NCI-H1105 treated with DMSO at 0.1 percent for 48 hours (cell line): ENCODE results near the gene OSBPL10.
A peak's percentile ranks its signal among the peaks of the same experiment; 100 is the strongest.

ENCODE experiments used
- DNase-seq: peaks from one replicate; lab custom pipeline; 2025; lab: John Stamatoyannopoulos, UW

Gene OSBPL10

DNA sequence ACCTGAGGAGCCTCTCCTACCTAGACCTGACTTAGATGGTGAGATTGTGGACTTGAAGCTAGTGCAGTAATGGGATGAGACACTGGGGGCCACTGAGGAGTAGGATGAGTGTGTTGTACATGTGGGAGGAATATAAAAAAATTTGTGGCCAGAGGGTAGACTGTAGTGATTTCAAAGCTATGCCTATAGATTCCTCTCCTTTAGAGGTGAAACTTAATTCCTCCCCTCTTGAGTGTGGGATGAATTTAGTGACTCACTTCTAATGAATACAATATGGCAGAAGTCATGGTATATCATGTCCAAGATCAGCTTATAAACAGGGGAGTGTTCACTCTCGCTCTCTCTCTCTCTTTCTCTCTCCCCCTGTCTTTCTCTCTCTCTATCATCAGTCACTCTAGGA, 7.2 kb upstream of the OSBPL10 start:
- no peak for DNase-seq

DNA sequence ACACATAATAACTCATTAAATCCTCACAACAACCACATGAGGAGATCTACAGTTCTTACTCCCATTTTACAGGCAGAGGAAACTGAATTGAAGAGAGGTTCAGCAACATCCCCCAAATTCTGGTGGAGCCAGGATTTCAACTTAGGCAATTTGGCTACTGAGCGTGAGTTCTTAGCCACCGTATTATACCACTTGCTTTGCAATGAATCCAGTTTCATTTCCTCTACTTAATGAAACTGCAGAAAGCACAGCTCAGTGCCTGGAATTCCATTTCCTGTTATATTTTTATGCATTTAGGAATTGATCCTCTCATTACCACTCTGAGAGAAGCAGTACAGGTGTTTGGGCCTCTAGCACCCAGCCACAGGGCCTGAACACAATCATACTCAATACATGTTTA, 4.8 kb upstream of the OSBPL10 start:
- no peak for DNase-seq

DNA sequence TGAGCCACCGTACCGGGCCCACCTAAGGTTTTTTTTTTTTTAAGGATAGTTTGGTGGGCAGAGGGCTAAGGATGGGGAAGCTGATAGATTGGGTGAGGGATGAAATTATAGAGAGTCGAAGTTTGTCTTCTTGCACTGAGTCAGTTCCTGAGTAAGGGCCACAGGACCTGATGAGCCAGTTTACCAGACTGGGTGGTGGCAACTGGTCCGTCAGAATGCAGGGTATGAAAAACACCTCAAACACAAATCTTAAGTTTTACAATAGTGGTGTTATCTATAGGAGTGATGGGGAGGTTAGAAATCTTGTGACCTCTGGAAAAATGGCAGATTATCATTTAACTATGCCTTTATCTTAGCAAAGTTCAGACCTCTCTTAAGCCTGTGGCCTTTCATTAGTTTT, 3.3 kb upstream of the OSBPL10 start:
- no peak for DNase-seq

DNA sequence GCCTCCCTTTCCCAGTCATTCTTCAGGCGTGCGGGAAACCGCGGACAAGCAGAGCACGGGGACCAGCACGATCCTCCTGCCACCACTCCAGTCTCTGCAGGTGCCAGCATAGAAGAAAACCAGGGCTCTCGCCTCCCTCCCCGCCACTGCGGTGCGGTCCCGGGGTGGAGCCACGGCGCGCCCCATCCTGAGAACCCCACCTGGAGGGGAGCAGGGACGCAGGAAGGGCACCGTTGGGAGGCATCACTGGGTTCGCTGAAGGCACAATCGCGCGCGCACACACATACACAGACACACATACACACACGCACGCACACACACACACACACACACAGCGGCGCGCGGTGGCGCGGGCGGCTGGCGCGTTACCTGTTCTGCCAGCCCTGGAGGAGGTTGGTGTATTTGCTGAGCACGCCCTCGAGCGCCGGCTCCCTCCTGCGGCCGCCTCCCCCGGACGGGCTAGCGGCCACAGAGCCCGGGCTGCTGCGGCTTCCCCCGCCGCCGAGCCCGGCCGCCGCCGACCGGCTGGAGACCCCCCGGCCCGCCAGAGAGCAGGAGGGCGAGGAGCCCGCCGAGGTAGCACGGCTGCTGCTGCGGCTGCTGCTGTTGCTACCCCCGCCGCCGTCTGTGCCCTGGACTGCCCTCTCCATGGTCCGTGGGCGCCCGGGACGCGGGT, 394 bp downstream of the OSBPL10 start:
- peak; percentile 42 for DNase-seq

DNA sequence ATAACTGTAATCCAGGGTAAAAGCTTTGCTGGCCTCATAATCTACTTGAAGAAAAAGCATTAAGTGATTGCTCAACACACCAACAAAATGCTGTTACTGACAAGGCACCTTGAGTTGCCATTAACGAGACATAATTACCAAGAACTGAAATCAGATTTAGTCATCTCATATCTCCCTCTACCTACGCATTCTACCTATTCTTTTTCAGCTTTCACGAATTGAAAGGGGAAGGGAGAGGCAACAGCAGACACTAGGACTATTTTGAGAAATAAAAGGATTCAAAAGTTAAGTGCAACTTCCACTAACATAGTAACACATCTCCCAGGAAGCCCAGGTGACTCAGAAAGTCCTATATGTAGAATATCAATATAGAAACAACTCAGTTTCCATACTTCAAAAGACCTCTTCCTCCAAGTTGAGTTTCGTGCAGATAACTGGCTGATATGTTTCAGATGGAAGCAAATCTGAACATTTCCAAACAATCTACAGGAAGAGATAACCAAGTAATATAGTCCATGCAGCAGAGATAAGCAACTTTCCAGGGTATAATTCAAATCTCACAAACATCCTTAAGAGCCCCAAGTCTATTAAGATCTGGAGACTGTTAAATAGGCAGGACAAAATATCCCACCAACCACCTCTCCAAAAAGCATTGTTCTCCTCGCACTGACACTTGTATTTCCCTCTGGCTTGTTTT, 1.9 kb downstream of the OSBPL10 start:
- DNase-seq = no peak

DNA sequence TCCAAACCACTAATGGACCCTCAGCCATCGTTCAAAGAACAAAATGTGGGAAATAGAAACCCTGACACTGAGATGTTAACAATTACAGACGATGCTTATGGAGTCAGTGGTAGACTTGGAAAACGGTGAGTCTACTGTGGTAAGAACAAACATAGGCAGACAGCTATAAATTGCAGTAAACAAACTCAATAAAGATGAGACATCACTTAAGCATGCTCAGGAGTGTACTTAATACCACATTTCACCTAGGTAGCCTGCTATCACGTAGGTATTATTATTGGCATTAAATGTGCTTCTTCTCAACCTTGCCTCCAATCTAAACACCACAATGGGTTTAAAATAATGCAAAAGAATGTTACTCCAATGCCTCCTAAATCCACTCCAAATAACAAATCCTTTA, 2.5 kb downstream of the OSBPL10 start:
- DNase-seq = no peak

DNA sequence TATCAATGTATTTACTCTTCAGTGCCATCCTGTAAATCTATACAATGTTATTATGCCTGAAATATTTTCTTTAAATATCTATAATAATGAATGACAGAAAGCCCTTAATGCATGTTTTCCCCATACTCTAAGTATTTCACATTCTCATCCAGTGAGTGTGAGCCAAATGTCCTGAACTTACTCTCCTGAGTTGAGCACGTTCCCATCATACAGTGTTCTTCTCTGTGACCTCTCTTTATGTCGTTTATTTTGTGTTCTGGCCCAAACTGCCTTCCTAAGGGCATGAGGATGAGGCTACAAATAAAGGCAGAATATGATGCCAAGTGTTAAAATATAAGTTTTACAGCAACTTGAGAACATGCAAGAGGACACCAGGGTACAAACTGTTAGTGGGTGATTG, 3.3 kb downstream of the OSBPL10 start:
- DNase-seq = no peak

DNA sequence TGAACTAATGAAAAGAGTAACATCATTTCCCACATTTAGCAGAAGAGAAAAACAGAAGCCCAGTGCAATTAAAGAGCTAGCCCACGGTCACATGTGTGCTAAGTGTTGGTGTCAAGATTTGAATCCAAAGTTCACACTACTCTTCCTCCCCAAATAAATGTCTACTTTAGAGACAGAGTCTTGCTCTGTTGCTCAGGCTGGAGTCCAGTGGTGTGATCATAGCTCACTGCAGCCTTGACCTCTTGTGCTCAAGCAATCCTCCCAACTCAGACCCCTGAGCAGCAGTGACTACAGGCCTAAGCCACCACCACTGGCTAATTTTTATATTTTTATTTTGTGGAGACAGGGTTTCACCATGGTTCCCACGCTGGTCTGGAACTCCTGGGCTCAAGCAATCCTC, 4.8 kb downstream of the OSBPL10 start:
- DNase-seq = no peak

DNA sequence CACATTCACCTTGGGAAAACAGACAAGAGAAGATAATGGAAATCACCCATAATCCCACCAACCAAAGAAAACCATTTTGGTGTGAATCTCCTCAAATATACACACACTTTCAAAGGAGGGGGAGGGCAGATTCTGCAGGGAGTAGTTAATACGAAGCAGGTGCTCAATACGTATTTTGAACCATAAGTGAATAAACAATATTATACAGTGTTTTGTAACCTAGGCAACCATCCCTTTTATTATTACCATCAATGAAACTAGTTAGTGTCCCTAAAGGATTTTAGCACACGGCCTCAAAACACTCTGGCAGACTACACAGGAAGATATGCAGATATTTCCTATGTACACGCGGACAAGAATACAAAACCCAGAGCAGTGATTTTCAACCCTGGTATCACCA, 6.1 kb downstream of the OSBPL10 start:
- DNase-seq = no peak

DNA sequence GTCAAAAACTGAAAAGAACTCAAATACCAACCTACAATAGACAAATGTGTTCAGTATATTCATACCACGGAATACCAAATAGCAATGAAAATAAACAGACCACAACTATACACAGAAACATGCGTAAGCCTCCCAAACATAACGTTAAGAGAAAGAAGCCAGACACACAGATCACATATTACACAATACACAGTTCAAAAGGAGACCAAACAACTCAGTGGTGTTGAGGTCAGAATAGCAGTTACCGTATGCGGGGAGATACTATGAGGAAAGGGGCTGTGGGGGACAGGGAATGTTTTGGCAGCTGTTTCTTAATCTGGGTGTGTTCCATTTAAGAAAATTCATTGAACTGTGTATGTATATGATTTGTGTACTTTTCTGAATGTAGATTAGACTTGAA, 6.6 kb downstream of the OSBPL10 start:
- DNase-seq = no peak

DNA sequence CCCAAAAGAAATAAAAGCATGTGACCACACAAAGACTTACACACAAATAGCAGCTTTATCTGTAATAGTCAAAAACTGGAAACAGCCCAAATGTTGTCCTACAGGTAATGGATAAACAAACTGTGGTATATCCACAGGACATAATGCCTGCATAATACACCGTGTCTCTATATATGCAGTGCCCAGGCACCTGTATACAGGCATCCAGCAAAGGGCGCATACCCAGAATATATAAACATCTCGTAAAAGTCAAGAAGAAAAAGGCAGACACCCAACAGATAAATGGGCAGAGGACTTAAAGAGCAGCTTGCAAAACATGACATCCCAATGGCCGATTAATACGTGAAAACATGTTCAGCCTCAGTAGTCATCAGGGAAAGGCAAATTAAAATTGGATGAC, 7.2 kb downstream of the OSBPL10 start:
- no peak for DNase-seq

DNA sequence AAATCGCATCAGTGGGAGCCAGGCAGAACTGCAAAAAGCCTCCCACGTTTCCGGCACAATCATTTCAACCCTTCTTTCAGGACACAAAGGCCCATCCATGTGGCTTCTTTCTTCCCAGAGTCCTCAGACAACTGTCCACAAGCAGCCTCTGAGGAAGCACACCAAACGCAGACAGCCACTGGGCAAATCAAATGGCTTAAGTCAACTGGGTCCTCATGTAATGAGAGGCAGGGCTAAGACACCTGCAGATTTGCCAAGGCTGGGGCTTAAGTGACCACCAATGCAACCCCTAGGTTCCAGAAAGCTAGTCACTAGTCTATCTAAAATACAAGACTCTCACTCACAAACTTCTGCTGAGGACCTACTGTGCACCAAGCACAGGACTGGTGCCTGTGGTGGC, 8.0 kb downstream of the OSBPL10 start:
- no peak for DNase-seq

DNA sequence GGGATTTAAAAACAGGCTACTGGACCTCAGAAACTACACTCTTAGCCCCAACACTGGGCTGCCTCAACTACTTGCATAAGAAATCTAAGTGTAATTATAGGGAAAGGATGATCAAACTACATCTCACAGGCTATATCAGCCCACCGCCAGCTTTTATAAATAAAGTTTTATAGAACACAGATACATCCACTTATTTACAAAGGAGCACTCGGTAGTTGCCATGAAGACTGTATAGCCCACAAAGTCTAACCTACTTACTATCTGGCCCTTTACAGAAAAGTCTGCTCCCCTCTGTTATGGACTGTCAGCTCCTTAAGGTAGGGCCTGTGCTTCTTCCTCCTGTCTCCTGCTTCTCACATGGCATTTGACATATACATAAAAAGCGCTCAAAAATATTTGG, 9.5 kb downstream of the OSBPL10 start:
- DNase-seq = no peak

DNA sequence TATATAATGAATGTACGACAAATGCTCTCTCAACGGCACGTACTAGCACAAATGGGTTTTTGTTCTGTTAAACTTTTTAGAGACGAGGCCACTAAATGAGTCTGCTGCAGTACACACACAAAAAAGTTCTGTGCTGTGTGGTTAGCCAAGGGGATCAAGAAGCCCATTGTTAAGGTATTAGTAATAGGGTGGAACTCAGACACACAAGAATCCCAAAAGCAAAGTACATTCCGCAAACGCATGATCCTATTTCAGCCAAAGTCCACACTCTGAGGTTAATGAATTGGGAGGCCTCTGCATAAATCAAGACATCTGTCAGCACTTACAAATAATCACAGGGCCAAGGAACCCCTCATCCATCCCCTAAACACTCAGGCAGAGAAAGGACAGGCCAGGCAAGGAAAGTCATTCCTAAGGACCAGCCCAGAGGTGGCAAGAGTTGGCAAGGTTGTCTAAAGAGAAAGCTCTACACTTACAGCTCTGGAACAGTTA, 12.1 kb downstream of the OSBPL10 start:
- no peak for DNase-seq

DNA sequence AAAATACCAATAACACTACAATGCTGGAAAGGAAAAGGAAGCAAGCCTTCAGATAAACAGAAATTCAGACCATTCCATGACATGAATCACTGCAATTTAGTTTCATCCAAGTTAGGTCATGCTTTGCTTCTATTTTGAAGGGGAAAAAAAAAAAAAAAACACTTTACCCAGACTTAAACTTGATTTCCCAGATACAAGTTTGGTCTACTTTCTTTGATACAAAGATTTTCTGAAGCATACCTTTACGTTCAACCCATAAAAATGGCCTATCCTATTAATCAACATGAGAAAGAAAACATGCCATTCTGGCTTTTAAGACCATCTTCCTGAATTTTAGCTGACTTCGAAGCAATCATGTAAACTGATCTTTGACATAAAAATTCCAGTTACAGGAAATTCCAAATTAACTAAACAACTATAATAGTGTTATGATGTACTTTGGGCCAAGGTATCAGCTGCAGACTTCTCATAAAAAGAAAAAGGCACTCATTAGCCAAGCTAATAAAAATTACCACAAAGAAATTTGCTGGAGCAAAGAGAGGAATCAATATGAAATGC, 12.6 kb downstream of the OSBPL10 start:
- no peak for DNase-seq

DNA sequence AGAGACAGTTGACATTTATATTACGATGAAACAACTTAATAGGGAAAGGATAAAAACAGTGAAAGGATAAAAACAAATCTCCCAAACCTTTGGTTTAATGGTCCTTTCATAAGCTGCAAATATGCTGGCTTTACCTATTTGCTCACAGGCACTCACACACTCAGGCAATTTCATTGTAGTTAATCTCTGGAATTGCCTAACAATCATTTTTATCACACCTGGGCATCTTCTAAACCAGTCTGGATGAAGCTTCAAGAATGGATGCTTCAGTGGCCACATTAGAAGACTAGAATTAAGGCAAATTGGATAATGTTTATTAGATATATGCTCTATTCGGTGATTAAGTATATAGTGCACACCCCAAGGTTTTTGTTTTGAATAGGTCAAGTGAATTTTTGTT, 13.5 kb downstream of the OSBPL10 start:
- no peak for DNase-seq

DNA sequence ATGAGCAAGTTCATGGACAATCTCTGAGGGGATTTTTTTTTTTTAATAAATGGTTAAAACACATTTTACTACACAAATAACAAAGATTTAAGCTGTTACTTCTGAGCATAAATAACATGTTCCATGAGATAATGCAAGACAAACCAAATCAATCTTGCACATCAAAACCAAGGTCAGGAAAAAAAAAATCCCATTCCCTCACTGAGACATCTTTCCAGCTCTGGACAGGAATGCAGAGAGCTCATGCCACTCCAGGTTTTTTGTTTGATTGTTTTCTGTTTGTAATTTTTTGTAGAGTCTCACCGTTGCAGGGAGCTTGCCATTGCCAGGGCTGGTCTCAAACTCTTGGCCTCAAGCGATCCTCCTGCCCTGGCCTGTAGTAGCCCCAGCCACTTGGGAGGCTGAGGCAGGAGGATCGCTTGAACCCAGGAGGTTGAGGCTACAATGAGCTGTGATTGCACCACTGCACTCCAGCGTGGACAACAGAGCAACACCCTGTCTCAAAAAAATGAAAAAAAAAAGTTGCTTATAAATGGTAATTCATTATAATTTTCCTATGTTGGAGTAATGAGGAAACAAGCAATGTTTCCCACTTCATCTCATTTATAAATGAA, 14.0 kb downstream of the OSBPL10 start:
- DNase-seq = no peak

DNA sequence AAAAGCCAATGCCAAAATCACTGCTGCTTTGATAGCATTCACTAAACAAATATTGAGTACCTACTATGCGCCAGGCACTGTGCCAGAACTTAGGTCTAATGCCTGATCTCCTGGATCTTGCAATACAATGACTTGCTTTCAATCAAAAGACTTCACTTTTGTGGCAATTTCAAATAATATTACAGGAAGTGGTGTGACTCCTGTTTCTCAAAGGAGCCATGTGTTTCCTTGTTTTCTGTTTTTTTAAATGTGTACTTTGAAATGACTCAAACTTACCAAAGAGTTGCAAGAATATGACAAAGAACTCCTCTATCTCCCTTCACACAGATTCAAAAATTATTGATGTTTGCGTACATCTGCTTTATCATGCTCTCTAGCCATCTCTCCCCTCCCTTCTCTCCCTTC, 18.3 kb downstream of the OSBPL10 start:
- no peak for DNase-seq

DNA sequence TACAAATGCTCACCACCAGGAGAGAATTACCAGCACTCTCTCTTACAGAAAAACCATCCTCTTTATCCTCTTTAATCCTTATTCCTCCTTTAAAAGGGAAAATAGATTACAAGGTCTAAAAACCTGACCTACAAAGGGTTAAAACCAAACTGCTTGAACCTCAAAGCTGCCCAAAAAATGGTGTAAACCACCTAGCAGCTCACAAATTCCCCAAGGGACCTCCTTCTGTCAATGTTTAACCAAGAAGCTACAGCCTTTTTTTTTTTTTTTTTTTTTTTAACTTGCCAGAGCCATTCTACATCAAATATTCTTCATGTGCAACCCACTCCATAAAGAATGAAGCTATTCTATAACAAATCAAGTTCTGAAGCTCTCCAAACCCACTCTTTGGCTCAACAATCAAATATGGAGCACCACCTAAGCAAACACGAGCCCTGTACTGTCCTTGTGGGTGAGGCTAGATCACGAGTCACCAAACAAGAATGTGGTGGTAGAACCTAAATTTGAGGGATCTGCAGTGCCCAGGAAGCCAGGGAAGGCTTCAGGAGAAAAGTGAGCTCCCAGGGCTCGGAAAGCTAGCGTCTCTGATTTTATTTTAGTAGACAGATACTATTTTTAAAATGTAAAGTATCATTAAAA, 20.1 kb downstream of the OSBPL10 start:
- no peak for DNase-seq

DNA sequence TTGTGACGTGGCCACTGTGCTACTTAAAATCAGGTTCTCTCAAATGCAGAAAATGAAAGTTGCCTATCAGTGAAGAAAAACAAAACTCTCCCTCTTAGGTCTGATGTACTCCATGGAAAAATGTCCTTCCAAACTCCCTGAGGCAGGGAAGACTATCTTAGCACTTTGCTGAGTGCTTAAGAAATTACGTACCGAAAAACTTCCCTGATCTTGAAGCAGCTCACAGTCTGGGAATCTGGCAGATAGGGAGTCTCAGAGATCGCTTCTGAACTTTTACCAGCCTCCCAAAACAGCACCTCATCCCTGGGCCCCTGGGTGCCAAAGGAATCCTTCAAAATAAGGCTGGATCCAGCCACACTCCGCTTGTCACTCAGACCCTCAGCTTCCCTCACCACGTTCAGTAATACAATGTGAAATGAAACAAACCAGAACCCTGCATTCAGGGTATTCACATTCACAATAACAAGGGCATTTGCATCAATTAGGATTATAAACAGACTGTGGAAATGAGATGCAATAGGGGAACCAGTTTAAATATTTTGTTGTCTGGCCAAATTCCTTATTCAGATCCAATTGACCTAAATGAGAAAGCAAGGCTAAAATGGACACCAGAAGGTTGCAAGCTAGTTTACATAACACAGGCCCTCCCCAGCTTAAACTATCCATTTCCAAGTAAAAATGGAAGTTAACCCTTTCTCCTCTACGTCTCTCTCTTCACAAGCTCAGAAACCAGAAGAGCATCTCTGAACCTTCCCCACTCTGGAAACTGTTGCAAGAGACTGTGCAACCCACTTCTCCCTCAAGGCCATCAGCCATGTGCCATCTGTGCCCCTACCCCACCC, 20.9 kb downstream of the OSBPL10 start:
- DNase-seq = no peak

DNA sequence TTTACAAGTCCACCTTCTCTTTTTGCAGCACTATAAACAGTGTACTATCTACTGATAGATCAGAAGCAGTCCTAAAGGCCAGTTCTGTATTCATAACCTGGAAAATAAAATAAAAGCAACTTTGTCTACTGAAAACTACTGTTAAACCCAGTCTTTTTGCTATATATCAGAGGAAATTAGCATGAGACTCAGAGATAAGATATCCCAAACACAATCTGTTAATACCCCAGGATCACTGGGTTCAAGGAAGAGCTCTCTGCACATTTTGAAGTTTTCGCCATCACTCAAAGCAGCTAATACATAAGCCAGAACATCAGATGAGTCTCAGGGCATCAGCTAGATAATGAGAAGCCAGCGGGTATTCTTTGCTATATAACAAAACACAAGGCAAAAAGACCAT, 21.8 kb downstream of the OSBPL10 start:
- DNase-seq = no peak

DNA sequence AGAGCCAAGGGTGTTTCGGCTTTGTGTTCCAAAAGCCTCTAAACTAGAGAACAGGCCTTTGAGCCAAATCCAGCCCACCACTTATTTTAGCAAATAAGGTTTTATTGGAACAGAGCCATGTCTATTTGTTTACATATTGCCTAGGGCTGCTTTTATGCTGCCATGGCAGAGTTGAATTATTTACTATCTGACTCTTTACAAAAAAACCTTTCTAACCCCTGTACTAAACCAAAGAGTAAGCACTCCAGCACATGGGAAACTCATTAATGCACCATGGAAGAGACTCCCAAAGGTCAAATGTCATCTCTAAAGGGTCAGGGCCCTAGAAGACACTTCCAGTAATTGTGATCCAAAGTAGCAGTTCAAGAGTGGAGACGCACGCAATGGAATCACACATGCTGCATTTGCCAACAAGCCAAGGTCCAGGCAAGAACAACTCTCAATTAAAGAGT, 22.3 kb downstream of the OSBPL10 start:
- peak; percentile 78 for DNase-seq
